NCI-H146 treated with DMSO at 0.1 percent for 48 hours (cell line): ENCODE results near the gene HEPHL1.

ENCODE experiments used
- DNase-seq: peaks from one replicate; lab custom pipeline; 2025; ENCODE audit not compliant: unreplicated experiment; lab: John Stamatoyannopoulos, UW

HEPHL1 gene

DNA sequence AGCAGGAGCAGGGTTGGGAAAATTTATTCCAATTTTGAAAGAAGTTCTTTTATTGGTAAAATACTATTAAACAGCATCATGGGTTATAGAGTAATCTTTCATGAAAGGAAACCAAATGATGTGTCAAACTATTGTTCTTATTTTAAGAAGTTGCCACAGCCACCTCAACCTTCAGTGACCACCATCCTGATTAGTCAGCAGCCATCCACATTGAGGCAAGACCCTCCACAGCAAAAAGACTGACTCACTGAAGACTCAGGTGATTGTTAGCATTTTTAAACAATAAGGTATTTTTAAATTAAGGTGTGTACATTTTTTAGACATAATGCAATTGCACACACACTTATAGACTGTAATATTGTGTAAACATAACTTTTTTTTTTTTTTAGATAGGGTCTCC lies 3.7 kb upstream of the HEPHL1 start:
- no peak for DNase-seq

DNA sequence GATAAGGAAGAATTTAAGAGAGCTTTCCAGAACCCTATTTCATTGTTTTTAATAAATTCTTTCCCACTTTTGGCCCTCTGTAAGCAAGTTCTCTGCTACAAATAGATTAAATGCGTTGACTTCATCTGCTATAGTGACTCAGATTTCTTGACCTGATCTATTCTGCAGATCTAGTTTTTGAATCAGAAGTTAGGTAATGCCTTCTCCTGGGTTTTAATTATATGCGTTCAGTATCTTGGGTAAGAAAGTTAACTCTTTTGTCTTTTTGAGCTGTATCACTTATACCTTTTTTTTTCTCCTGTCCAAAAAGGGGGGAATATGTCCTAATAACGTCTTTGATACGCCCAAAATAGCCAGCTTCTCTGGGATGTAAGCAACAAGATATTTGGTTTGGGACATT lies 2.4 kb upstream of the HEPHL1 start:
- DNase-seq = no peak

DNA sequence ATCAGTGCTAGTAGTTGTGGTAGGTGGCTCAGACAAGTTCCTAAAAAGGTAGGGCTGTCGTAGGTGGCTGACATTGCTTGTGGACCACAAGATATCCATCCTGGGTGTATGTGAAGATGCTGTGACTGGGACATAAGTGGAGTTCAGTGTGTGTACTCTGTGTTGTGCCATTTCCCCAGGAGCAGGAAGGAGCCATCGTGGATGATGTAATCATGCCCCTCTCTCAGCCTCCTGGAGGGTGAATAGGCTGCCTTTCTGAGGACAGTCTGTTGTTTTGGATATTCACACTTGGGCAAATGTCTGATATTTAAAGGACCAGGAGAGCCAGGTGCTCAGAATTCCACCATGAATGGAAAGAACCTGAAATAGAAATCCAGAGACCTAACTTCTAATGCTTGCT lies 2.7 kb downstream of the HEPHL1 start:
- no peak for DNase-seq

DNA sequence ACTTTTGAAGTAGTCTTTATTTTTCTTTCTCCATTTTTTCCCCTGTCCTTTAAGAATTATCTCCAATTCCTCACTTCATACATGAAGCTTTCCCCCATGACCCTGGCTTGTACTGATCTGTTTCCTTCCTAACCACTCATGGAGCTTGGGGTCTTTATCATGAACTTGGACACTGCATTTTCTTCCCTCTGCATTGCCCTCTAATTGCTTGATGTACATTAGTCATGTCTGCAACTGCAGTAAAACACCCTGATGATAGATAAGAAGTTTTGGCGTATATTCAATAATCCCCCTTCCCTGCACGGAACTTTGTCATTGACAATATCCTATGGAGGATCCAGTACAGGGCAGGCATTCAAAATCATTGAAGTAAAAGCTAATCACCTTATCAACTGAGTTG lies 3.4 kb downstream of the HEPHL1 start:
- no peak for DNase-seq

DNA sequence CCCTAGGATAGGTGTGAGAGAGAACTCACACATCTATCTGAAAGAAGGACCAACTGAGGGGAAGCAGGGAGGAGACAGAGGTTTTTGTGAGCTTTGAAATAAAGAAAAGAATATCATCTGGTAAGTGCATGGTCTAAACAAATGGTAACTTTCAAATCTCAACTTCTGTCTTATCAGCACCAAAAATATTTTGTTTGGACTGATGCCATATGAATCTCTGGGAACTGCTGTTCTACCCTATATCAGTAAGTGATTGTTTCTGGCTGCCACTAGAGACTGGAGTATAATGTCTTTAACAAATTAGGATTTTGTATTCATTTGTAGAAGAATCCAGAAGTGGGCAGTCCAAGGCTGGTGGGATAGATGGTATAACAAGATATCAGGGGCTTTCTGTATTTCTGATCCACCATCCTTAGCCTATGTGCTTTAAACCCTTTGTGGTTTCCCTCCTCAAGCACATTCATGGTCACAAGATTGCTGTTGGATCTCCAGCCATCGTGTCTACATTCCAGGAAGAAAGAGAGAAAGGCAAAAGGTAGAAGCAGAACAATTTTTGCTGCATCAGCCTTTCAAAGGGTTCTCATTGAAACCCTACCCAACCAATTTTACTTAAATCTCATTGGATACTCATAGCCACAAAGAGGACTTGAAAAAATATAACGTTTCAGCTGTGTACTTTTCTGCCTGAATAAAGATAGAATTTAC lies 4.7 kb downstream of the HEPHL1 start:
- no peak for DNase-seq

DNA sequence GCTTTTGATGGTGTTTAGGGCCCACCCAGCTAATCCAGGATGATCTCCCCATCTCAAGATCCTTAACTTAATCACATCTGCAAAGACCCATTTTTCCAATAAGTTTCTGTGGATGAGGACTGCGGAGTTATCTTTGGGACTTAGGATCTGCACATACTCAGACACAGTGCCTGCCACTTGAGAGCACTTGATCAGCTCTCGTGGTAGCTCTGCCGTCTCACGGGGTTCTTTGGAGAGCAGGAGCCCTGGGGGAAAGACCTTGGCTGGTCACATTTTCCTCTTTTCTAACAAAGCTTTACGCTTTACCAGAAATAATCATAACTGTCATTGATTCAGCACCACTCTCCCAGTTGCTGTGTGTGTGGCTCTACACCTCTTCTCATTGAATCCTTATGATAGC lies 6.1 kb downstream of the HEPHL1 start:
- DNase-seq = no peak

DNA sequence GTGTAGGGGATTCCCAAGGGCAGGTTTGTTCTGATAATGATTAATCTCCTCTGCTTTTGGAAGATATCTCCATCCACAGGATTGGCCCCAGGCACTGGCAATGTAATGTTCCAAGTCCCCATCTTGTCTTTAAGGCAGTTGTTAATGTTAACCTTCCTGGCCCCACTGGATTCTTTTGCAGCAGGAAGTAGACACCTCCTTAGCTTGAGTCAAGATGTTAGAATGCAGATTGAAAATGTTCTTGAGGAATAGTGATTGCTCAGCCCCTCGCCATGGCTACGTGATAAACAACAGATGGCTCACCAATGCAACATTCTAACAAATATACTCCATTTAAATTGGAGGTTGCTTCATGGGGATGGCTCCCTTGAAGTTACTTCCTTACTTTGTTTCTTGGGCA lies 7.3 kb downstream of the HEPHL1 start:
- no peak for DNase-seq

DNA sequence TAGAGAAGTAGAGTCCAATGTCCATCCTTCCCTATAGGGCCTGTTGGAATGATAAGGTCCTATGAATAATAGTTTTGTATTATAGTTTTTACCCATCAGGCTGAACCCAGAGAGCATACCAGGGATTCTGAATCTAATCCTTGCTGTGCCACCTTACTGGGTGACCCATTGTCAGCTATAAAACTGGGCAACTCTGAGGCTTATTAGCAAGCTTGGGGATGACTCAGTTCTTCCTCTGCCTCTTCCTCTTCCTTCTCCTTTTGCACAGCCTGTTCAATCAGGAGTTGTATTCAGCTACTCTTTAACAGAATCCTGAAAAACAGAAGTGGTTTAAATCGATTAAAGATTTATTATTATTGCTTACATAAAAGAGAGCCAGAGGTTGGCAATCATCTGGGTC lies 8.9 kb downstream of the HEPHL1 start:
- no peak for DNase-seq

DNA sequence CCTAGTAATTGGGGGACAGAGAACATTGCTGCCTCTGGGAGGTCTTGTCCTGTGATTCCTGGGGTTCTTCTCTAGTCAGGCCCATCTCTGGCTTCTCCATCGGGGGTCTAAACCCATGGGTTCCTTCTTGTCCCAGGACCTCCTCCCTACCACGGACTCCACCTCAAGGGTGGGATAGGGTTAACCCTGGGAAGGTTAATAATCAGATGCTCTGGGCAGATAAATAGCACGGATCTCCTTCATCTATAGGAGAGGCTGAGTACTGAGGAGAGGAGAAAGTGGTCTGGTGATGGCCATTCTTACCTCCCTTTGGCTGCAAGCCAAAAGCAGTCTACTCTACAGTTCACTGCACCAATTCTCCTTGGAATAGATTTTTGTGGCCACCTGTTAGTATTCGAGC lies 10.5 kb downstream of the HEPHL1 start:
- no peak for DNase-seq

DNA sequence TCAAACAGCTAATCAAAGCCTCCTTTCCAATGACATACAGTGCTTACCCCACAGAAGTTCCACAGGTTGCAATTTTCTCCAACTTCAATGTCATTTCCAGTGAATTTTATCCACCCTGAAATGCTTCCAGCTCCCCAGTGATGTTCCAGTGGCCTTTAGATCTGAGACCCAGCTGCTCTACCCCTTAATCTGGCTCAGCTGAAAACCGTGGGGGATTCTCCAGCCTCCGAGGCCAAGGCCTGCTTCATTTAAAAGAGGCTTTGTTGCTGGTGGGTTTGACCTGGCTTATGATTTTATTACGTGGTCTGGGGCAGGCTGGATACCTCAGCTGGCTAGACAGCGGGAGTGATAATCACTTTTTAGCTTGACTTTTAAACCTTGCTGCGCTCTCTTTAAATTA lies 10.9 kb downstream of the HEPHL1 start:
- DNase-seq = no peak

DNA sequence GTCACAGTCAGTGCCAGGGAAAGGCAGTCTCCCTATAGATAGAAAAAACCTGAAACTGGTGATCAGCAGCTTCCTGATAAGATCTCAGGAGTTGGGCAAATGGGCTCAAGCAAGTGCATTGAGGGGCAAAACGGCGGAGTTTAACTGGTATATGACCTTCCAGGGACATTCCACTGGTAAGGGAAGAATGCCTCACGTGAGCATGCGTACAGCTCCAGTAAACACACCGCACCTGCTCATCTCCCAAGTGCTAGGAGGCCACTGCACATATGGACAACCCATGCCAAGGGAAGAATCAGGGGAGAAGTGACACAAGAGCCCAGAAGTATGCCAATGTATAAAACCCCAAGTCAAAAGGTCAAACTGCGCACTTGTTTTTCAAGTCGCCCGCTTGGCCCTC lies 11.6 kb downstream of the HEPHL1 start:
- no peak for DNase-seq

DNA sequence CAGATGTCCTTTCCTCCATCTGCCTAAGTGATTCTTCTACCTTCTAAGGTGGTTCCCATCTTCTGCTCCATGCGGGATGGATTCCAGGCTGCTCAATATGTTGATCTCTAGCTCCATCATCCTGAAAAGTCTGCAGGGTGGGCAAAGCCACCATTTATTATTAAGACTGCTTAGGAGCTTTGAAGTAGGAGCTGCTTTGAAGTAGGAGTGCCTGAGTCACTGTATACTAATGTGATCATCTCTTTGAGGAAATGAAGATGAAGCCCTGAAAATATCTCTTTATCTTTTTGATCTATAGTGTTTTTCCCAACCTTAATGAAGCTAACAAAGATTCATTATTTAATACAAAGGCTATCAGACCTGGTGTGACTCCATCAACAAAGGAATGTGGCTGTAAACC lies 13.1 kb downstream of the HEPHL1 start:
- DNase-seq = no peak

DNA sequence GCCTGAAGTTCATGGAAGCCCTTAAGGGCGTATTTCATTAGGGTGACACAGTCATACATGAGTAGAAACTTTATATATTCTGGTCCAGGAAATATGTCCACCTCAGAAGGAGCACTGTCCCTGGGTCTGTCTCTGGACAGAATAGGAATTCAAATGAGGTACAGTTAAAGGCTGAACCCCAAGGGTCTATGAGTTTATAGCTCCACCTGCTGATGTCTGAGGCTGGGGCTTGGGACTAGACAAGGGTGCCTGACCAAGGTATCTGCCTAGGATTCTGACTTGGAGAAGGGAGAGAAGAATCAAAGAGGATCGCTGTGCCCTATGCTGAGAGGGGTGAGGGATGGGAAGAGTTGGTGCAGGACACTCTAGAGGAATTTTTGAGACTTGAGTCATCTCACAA lies 14.9 kb downstream of the HEPHL1 start:
- DNase-seq = no peak

DNA sequence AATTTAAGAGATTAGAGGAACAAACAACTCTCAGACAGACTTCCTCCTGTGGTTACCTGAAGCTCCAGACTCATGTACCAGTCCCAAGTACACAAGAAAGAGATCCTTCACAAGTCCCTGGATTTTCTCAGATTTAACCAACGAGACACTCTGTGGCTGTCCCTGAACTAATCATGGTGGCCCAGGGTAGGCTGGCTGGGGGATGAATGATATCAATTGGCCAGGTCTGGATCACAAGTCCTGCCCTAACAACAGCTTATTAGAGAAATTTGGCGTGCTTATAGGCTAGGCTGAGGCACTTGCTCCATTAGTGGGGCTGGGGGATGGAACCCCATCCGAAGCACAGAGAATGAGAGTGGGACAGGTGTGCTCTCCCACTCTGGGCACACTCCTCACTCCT lies 22.1 kb downstream of the HEPHL1 start:
- DNase-seq = no peak

DNA sequence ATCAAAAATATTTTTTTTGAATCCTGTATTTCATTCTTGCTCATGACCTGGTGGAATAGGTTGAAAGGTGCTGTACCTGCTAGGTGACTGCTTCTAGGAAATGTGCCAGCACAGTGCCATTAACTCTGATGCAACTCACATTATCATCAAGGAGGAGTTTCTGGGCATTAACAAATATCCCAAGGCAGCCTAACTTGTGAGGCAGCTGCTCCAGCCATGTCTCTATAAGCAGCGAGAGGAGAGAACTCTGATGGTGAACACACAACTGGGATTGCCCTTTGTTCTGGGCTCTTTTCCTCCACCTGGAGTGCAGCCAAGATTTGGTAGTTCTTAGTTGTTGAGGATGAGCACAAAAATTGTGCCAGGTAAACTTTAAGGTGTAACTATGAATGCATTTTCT lies 25.6 kb downstream of the HEPHL1 start:
- DNase-seq = no peak

DNA sequence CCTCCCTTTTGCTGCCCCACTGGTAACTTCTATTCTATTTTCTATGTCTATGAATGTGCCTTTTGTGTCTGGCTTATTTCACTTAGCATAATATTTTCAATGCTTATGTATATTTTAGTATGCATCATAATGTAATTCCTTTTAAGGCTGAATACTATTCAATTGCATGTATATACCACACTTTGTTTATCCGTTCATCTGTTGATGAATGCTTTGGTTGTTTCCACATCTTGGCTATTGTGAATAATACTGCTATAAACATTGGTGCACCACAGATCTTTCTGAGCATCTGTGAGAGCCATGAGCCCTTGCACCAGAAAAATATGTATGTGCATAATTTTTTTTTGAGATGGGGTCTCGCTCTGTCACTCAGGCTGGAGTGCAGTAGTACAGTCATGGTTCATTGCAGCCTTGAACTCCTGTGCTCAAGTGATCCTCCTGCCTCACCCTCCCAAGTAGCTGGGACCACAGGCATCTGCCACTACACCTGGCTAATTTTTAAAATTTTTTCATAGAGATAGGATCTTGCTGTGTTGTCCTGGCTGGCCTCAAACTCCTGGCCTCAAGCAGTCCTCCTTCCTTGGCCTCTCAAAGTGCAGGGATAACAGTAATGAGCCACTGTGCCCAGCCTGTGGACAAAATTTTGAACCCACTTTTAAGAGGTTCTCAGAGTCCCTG lies 27.0 kb downstream of the HEPHL1 start:
- DNase-seq = no peak

DNA sequence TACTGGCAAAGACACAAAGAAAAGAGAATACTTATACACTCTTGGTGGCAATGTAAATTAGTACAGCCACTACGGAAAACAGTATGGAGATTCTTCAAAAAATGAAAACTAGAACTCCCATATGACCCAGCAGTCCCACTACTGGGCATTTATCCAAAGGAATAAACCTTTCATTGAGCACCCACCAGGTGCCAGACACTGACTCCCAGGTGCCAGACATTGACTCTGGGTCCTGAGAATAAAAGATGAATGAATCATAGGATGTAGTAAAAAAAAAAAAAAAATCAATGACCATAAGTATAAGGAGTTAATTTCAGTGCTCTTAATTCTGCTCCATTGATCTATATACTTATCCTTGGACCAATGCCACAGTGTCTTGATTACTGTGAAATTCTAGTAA lies 28.2 kb downstream of the HEPHL1 start:
- DNase-seq = no peak

DNA sequence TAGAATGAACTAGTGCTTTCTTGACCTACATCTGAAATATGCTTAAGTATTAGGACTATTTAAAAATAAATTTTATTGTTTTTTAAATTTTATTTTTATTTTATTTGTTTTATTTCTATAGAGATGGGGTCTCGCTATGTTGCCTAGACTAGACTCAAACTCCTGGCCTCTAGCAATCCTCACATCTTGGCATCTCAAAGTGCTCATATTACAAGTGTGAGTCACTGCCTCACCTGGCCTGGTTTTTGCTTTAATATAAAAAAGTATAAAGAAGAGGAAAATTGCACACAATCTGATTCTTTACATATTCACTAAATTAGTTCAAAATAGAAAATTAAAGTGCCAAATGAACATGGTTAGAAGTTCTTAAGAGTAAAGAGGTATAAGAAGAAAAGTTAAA lies 37.5 kb downstream of the HEPHL1 start:
- no peak for DNase-seq

DNA sequence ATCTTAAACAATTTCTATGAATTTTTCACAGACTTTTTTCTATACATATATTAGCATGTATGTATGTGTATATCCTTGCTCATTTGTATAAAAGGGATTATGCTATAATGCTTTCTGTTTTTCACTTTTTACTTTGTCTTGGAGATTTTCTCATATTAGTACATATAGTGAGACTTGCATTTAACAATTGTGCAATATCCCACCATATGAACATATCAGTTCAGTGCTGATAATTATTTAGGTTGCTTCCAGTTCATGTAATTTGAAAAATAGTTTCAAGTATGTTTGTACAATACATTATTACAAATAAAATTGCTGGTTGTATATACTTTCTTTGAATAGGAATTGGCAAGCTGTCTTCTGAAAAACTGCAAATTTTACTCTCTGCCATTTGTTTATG lies 37.9 kb downstream of the HEPHL1 start:
- DNase-seq = no peak

DNA sequence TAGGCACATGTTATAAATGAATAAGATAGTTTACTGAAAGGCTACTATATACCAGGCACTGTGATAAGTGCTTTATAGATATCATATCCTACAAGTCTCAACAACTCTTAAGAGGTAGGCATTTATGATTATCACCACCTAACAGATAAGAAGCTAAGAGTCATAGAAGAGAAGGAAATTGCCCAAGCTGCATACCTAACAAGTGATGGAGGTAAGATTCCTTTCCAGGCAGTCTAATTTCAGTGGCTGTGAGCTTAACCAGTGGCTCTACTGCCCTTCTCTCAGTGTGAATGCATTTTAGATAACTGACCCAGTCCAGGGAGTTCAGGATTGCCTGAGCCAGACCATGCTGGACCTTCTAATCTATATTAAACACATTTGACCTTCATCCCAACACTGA lies 39.2 kb downstream of the HEPHL1 start:
- DNase-seq = no peak

DNA sequence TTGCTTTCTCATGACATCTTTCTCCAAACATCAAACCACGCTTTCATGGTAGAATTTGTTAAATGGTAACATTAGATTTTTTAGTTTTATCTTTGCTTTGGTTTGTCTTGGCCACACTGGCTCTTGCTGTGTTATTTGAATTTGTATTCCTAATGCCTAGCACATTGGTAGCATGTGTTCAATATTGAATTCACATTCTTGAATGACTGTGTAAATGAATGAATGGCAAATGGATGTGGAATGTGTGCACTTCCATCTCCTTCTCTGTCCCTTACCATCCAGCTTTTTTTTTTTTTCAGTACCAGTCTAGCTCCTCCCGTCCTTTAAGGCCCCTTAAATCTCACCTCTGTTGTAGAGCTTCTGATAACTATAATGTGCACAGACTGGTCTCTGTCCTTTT lies 41.2 kb downstream of the HEPHL1 start:
- DNase-seq = no peak

DNA sequence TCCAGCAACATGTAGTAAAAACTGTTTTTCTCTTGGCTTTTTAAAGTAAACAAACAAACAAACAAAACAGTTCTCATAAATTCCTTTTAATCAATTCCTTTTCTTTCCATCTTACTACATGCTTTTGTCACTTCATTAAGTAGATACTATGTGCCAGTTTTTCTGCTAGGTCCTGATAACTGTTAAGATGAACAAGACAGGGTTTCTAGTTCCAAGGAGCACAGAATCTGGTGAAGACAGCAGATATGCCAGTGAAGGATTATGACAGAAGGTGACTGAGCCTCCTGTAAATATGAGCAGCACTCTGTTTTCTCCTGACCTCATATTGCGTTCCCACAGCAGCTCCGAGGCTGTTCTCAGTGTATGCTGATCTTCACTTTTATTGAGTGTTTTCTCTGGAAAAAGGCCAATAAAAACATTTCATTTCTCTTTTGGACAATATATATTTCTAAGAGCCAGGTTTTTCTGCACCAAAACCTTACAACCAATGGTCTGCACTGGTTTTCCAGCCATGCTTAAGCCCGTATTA lies 45.8 kb downstream of the HEPHL1 start:
- no peak for DNase-seq

DNA sequence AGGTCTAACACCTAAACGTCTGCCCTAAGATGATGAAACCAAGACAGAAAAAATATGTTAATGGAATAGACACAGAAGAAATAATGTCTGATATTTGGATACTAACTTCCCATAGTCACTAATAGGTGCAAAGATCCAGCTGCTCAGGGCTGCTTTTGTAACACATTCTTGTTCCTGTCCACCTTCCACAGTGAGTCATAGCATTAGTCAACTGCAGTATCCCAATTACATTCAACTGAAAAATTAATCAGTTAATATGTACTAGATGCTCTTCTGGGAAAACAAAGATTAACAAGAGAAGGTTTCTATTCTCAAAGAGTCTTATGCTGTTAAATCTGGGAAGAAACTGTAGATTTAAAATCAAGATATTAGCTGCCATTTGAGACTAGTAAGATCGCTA lies 47.6 kb downstream of the HEPHL1 start:
- no peak for DNase-seq
